ENCODE data around the gene KDM2B.

Gene KDM2B

DNA sequence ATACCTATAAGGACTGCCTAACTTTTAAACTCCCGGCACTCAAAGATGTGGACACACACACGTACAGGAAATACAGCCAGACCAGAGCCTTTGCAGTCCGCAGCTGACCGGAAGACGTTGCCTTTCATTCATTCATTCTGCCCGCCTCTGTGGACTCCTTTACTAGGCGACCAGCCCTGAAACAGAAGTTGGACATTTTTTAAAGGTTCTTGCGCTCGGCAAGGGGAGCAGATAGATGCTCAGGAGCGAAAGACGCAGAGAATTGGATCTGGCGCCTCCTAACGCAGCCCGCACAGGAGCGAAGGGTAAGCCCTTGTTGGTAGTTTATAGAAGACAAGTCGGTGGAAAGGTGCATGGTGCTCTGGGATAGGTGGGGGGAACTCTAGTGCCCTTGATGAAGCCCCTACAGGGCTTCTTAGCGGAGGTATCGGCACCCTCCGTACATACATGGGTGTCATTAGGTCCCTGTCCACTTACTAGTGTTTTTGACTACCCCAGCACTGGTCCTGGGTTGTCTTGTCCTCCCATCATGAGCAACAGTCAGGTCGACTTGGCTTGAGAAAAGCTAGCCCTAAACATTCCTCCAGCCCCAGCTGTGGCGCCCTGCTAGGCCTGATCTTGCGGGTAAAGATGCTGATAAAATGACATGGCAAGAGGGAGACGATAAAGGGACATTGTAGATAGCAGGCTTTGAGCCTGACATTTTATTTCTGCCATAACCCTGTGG lies at the start of gene KDM2B:
Gene KDM2B (minus strand): TSS at position 65 of the 727 bp plus-strand sequence. CDS start 112 bp downstream, outside the sequence.
- peak in 40 of 51 donors; percentile 10 to 81 (median 42) for DNase-seq

DNA sequence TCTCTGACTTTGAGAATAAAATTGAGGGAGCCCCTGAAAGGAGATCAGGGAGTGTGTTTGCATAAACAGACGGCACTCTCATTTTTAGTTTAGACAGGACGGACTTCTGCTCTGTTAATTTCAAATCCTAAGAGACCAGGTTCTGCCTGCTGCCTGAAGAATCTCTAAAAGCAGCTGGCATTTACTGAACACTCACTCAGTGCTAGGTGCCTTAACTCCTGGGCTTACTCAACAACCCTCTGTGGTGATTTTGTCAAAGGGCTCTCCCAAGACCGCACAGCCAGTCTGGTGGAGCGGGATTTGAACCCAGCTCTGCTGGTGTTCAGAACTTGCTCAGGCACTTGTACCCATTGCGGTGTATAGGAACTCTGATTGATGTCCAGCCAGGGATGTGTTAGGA lies 47.7 kb upstream of the KDM2B start:
- no peak for DNase-seq

DNA sequence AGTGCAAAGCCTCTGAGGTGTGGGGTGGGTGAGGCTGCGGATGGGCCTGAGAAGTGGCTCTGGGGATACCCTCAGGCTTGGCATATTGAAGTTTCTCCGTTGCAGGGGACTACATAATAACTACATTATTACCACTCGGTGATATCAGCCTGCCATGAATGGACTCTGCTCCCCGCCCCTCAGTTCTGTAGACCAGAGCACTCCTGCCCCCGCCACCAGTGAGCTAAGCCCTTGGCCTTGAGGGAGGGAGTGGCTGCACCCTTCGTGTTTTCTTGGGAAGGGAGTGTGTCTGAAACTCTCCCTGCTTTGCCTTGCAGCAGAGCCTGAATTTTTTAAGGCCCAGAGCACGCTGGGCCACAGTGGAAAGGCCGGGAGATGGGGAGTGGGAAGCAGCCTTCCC lies 47.2 kb upstream of the KDM2B start:
- DNase-seq, result no peak

DNA sequence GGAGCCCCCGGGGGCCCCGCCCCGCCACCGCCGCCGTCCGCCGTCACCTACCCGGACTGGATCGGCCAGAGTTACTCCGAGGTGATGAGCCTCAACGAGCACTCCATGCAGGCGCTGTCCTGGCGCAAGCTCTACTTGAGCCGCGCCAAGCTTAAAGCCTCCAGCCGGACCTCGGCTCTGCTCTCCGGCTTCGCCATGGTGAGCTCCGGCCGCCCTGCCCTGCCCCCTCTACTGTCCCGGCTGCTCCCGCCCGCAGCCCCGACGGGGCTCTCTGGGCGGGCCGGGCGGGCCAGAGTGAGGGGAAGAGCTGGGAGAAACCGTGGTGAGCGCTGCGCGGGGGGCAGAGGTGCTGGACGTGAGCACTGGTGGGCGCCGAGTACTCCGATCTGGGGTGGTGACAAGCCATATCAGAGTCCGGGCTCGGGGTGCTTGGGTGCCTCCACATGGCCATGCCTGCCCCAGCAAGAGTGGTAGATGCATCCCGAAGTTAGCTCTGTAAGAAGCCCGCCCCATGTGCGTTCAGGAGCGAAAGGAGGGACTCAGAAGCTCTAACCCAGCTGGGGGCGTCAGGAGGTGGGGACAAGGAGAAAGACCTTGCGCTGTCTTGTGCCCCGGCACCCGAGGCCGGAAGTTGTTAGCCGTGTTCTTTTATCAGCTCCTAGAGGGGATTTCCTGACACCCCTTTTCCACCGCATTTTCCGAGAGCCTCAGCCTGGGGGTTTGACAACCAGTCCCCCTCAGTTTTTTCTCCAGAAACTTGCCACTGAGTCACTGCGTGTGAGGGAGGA lies 46.2 kb upstream of the KDM2B start:
- peak in 45 of 51 donors; percentile 16 to 74 (median 44) for DNase-seq

DNA sequence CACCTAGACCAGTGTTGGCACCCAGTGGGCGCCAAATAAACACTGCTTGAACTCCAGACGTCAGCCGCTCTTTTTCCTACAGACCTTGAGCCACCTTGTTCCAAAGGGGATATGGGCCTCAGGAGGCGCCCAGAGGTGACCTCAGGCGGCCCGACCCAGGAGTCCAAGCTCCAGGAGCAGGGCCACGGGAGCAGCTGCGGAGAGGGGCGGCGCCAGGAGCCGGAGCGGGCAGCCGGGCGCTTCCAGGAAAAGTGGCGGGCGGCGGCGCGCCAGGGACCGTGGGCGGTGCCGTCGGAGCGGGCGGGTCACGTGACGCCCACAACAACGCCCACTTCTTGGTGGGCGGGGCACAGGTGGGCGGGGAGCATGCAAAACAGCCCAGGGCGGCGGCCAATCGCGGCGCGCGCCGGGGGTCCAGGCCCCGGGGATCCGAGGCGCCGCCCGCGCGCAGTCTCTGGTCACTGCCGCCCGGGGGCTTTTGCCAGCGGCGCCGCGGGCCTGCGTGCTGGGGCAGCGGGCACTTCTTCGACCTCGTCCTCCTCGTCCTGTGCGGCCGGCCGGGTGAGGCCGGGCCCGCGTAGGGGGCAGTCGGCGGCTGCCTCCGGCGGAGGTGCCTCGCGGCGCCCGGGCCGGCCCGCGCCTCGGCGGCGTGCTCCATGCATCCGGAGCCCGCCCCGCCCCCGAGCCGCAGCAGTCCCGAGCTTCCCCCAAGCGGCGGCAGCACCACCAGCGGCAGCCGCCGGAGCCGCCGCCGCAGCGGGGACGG lies 45.4 kb upstream of the KDM2B start, which contains the start of gene ORAI1:
Gene ORAI1 (plus strand): TSS at position 444 of the 766 bp plus-strand sequence.
- peak; percentile 29 to 98 (median 90) for DNase-seq

DNA sequence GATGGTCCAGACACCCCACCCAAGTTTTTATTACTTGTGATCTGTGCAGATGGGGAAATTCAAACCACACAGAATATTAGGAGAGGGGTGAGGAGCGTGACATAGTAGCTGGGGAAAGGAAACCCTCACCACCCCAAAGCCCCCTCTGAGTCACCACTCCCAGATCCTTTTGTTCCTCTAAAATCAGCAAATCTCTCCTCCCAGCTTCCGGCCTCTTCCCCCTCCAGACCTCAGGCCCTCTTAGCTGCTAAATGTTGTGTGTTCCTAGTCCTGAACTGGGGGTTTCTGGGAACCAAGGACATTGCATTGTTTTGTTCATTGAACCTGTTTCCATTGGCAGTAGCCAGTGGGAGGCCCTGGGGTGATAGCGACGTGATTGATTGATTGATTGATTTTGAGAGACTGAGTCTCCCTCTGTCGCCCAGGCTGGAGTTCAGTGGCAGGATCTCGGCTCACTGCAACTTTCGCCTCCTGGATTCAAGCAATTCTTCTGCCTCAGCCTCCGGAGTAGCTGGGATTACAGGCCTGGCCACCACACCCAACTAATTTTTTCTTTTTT lies 39.6 kb upstream of the KDM2B start:
- DNase-seq, result no peak

DNA sequence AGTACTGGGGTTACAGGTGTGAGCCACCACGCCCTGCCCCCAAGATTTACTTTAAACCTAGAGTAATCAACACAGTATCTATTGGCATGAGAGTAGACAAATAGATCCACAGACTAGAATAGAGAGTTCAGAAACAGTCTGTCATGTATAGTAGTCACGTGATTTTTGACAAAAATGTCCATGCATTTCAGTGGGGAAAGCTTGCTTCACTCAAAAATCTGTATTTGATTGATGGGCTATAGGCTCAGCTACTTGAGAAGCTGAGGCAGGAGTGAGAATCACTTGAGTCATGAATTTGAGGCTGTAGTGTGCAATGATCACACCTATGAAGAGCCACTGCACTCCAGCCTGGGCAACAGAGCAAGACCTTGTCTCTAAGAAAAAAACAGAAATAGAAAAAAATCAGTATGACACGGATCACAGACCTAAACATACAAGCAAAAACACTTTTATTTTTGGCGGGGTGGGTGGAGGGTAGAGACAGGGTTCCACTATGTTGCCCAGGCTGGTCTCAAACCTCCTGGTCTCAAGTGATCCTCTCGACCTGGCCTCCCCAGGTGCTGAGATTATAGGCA lies 37.9 kb upstream of the KDM2B start:
- no peak for DNase-seq

DNA sequence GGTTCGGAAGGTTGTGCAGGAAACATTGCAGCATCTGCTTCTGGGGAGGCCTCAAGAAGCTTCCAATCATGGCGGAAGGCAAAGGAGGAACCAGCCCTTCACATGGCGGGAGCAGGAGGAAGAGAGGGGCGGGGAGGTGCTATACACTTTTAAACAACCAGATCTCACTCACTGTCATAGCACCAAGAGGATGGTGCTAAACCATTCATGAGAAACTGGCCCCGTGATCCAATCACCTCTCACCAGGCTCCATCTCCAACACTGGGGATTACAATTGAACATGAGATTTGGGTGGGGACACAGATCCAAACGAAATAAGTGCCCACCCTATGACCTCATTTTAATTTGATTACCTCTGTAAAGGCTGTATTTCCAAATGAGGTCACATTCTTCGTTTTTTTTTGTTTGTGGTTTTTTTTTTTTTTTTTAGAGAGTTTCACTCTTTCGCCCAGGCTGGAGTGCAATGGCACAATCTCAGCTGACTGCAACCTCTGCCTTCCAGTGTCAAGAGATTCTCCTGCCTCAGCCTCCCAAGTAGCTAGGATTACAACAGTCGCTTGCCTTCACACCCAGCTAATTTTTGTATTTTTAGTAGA lies 34.1 kb upstream of the KDM2B start:
- DNase-seq, result no peak

DNA sequence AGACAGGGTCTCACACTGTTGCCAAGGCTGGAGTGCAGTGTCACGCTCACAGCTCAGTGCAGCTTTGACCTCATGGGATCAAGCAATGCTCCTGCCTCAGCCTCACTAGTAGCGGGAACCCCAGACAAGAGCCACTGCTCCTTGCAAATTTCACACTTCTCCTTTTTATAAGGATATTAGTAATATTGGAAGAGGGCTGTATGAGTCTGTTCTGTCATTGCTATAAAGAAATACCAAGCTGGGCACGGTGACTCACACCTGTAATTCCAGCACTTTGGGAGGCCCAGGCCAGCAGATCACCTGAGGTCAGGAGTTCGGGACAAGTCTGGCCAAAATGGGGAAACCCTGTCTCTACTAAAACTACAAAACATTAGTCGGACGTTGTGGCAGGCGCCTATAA lies 32.6 kb upstream of the KDM2B start:
- no peak for DNase-seq

DNA sequence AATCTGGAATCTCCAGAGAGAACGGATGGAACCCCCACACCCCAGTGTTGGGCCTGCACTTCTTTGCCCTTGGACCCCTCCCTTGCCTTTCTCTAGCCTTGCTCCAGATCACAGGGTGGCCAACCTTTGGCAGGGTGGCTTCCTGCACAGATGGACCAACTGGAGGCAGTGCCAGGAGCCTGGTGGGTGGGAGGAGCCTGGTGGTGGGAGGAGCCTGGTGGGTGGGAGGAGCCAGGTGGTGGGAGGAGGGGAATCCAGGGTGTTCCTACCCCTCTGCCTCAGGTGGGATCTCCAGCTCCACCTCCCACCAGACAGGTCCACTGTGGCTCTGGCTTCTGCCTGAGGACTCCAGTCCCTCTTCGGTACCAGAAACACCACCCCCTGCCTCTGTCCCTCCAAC lies 30.5 kb upstream of the KDM2B start:
- no peak for DNase-seq

DNA sequence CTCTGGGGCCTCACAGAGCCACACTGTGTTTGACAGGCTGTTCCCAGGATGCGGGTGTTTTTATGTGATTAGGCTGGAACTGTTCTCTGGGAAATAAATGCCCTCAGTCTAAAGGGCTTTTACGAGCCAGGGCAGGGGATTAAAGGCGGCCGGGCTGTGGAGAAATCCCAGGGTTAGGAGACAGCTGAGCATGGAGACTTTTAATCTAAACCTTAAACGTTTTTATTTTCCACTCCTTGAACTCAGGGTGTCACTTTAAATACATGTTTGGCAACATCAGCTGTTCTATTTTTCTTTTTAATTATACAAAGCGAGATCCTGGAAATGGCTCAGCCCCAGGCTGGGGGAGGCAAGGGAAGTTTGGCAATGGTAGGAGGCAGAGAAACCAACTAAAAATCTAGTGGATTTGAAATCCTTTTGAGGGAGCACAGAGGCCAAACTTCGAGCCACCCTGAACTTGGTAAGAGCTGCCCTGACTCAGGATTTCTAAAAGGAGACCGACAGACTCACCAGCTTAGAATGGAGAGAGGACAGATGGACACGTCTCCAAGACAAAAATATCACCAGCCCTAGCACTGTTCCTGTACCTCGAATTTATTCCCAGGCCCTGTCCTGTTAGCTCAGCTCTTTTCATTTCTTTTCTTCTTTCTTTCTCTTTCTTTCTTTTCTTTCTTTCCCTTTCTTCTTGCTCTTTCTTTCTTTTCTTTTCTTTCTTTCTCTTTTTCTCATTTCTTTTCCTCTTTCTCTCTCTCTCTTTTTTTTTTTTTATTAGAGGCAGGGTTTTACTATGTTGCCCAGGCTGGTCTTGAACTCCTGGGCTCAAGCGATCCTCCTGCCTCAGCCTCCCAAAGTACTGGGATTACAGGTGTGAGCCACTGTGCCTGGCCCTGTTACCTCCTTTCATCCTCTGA lies 29.7 kb upstream of the KDM2B start:
- DNase-seq, result peak in 6 of 51 donors; percentile 2 to 43 (median 14)

DNA sequence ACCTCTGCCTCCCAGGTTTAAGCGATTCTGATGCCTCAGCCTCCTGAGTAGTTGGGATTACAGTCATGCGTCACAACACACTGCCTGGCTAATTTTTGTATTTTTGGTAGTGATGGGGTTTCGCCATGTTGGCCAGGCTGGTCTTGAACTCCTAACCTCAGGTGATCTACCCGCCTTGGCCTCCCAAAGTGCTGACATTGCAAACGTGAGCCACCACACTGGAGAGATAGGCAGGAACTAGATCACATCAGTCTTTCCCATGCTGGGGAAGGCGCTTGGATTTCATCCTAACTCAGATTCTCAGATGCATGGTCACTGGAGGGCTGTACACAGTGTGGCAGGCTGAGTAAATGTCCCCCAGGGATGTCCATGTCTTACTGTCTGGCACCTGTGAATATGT lies 27.5 kb upstream of the KDM2B start:
- DNase-seq, result no peak

DNA sequence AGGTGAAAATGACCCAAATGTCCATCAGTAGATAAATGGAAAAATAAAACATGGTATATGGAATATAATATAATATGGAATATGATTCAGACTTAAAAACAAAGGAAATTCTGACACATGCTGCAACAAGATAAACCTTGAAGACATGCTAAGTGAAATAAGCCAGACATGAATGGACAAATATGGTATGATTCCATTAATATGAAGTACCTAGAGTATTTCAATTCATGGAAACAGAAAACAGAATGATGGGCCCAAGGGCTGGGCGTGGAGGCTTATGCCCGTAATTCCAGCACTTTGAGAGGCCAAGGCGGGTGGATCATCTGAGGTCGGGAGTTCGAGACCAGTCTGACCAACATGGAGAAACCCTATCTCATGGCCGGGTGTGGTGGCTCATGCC lies 22.8 kb upstream of the KDM2B start:
- DNase-seq, result no peak

DNA sequence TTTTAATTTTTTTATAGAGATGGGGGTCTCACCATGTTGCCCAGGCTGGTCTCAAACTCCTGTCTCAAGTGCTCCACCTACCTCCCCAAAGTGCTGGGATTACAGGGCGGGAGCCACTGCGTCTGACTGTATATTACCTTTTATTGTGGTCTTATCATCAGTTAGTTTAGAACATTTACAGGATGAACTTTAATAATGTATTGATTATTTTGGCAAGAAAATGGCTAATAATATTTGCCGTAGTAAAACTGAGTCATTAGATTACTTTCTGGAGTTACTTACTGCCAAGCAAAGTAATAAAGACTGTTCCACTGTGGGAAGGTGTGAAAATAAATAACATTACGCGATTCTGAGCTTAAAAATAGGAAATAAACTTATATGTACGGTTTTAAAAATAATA lies 21.9 kb upstream of the KDM2B start:
- DNase-seq, result no peak

DNA sequence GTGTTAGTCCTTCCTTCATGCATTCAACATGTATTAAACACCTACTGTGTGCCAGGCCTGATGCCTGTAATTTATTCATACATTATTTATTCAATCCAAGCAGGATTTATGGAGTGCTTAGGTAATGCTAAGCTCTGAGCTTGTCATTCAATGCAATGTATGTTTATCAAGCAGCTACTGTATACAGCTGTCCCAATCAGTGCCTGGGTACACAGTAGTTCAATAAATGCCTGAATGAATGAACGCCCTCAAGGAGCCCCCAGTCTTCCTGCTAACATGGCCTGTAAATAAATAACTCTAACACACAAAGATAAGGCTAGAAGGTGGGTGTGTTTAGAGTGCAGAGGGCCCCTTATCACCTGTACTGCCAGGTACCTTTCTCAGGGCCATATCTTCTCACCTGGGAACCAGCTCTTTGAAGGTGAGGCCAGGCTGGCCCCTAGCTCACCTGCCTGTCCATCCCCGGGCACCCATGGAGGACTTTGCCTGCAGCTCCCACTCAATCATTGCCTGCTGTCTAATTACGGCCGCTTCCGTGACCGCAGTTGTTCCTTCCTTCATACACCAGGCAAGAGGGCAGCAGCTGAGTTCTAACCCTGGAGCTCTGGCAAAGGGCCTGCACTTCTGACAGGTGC lies 20.0 kb upstream of the KDM2B start:
- no peak for DNase-seq

DNA sequence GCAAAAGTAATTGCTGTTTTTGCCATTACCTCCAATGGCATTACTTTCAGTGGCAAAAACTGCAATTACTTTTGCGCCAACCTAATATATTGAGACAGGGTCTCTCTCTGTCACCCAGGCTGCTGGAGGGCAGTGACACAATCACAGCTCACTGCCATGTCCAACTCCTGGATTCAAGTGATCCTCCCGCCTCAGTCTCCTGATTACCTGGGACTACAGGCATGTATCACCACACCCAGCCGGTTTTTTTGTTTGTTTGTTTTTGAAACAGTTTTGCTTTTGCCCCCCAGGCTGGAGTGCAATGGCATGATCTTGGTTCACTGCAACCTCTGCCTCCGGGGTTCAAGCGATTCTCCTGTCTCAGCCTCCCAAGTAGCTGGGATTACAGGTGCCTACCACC lies 15.7 kb upstream of the KDM2B start:
- DNase-seq, result no peak

DNA sequence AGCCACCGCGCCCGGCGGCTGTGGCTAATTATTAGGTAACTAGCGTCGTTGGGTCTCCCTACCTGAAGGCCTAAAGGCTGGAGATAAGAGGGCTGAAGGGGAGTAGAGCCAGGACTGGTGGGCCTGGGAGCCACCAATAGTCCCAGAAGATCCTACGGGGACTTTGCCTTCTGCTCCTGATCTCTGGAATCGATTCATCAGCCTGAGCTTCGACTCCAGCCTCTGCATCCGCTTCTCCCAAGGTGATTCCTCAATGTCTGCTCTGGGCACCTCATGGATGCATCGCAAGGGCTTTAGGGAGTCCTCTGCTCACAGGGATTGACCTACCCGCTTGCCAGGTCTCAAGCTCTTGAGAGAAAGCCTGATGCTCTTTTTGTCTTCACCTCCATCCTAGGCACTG lies 14.7 kb upstream of the KDM2B start:
- DNase-seq, result no peak

DNA sequence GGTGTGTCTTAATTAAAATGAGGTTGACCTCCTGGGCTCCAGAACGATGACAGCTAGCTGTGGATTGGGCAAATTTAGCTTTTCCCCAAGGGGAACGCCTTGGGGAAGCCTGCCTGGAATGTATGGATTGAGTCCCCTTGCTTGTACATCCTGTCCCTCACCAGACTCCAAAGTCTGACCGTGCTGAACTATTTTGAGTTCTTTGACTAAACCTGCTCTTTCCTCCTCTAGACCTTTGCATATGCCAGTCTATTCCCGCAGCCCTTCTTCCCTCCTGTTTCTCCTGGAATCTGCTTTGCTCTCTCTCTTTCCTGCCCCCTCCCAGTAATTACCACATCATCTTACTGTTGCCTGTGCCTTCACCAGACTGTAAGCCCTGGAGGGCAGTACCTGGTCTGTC lies 11.5 kb upstream of the KDM2B start:
- DNase-seq, result no peak

DNA sequence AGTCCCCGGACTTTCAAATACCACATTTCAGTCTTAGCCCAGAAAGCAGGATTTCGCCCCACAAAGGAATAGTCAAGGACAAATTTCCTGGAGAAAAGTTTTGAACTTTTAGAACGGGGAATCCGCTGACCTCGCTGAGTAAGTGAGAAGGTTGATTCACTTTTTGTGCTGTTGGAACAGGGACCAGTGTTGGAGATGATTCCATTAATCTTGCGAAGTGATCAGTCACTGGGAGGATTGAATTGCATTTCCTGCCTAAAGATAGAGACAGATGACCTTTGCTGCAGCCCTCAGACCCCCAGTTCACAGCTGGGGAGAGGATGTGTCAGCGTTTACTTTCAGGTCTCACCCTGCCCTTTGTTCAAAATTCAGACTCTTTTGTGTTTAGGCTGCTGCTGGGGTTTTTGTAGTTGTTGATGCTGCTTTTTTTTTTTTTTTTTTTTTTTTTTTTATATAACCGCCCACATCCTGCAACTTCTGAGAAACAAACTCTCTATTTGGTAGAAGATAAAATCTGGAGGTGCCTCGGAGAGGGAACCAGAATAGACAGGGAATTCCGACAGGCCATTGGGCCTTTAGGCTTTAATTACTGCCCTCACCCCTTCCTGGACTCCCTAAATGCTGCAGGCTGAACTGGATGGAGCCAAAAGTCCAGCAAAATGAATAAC lies 9.8 kb upstream of the KDM2B start:
- DNase-seq, result no peak

Data from hypothalamus (tissue), 51 donors.